Measurements from ENCODE around the gene C19orf81.

The C19orf81 gene

DNA sequence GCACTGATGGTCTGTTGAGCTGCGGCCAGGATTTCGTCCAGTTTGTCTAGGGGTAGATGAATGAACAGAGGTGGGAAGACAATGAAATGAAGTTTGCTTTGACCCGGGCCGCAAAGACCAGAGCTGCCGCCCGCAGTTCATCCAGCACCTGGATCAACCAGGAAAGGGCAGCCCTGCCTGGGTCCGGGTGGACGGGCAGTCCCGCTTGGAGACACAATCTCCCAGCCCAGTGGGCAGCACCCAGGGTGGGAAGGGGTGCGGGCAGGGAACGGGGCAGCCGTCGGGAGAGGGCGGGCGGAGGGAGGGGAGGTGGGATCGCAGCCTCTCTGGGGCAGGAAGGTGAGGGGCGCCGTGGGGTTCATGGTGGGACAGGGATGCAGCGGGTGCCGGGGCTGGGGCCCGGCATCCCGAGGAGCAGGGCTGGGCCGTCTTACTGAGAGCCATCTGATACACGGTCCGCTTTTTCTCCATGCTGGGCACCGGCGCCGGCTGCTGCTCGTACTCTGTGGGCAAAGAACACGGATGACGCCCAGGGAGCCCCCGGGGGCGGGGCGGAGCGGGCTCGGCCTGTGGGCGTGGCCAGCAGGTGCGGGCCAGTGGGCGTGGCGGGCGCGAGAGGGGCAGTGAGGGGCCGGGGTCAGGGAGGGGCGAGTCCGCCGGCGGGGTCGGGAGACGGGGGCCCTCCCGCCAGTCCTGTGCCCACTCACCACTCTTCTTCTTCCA is 37.2 kb downstream of the C19orf81 start:
- DNase-seq = no peak

DNA sequence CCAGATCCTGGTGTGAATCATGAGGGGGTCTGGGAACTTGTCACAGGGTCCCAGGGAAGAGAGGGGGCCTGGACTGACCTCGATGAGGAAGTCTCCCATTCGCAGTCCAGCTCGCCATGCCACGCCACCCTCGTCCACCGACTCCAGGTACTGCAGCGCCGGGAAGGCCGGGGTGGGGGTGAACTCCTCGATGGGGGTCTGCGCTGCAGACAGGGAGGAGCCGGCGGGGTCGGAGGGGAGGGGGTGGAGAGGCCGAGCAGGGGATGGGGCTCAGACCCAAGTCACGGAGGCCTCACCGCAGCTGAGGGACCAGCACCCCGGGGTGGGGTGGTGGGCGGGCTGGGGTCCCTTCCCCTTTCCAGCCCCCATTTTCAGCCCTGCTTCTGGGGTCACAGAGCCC is 39.5 kb downstream of the C19orf81 start:
- no peak for DNase-seq

DNA sequence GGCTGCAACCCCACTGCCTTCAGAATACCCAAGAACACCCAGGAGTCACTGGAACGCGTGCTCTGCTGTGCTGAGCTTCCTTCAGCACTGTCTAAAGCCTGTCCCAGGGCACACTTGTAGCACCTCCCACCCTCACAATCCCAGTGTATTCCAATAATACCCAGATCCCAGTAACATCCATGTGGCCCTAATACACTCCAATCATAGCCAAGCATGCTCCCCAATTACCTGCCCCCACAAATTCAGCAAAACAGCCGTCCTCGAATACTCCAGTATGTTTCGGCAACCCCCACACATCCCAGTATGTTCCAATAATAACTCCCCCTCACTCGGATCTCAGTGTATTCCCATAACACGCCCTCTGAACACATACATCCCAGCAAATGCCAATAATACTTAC is 41.2 kb downstream of the C19orf81 start:
- no peak for DNase-seq

DNA sequence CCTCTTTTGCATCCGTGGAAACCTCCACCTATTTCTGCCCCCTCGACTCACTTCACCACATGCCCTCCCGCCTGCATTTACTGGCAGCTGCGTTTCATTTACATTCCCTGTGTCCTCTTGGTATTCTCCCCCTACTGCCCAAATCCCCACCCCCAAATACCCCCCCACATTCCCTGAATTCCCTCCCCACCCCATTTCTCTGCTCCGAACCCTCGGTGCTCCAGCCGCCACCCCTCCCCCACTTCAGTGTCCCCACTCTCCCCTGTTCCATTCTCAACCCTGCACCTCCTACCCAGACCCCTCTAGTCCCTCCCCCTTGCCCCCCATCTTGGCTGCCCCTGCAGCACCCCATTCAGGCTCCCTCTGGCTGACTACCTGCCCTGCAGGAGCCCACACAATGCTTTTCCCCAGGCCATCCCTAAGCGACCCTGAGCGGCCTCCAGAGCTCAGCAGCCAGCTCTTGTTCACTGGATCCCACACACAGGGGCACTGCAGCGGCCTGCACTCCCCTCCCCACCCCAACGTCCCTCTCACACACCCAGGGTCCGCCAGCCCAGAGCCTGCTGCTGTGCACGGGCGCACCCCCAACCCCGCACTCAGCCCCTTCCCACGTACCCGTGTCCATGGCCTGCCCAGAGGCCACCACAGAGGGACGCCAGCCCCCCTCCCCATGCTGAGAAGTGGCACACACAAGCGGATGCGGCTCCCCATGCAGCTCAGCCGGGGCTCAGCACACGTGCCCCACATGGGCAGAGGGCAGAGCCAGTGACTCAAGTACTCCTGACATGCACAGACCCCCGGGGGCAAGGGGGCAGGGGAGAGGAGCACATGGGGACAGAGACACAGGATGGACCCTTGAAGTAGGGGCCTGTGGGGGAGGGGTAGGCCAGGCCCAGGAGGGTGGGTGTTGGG is 44.1 kb downstream of the C19orf81 start:
- DNase-seq = no peak

DNA sequence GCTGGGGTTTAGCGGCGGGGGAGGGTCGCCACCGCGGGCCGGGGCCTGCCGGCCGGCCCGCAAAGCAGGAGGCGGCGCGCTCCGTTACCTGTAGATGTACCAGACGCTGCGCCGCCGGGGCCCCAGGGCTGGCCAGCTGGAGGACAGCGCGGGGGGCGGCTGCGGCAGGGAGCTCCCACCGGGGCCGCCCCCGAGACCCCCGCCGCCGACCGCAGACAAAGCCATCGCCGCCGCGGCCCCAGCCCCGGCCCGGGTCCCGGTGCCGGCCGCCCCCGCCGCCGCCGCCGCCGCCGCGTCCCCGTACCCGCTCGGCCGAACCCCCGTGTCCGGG is 45.5 kb downstream of the C19orf81 start:
- DNase-seq = no peak

DNA sequence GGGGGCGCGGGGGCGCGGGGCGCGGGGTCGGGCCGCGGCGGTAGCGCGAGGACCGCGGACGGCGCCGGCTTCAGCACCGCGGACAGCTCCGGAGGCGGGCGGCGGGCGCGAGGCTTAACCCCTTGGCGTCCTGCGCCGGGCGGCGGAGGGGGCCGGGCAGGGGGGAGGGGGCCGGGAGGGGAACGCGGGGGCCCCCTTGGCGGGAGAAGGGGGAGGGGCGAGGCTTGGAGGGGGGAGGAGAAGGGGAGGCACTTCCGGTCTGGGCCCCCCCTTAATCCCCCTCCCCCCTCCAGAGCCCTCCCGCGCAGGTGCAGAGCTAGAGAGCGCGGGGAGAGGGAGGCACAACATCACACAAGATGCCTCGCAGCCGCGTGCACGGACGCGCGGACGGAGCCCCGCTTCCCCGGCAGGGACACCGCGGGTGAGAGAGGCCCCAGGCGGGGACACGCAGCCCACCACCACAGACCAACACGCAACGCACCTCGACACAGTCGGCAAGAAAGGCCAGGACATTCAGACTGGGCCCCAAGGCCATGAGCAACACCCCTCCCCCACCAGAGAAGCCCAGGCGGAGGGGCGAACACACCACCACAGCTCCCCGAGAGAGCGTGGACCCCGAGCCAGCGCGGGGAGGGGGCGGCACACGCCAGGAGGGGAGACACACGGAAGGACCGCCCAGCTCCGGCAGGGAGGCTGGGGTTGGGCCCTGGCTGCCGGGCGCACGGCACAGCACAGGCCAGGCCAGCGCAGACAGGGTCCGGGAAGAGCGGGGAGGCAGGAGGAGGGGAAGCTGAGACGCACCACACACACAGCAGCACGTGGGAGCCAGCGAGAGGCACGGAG is 46.2 kb downstream of the C19orf81 start:
- DNase-seq = no peak

DNA sequence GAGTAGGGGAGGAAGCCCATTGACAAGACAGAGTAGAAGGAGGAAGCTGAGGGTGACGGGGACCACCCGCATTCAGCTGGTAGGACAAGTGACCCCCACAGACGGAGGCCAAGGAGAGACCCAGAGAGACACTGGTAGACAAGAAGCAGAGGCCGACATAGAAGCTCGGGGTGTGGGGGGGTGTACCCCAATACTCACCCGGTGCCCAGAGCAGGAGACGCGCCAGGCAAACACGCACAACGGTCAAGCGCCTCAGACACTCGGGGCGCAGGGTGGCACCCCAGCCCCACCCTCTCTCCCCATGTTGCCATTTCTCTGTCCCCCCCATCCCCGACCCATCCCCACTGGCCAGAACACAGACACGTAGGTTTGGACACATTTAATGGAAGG is 46.8 kb downstream of the C19orf81 start:
- no peak for DNase-seq

DNA sequence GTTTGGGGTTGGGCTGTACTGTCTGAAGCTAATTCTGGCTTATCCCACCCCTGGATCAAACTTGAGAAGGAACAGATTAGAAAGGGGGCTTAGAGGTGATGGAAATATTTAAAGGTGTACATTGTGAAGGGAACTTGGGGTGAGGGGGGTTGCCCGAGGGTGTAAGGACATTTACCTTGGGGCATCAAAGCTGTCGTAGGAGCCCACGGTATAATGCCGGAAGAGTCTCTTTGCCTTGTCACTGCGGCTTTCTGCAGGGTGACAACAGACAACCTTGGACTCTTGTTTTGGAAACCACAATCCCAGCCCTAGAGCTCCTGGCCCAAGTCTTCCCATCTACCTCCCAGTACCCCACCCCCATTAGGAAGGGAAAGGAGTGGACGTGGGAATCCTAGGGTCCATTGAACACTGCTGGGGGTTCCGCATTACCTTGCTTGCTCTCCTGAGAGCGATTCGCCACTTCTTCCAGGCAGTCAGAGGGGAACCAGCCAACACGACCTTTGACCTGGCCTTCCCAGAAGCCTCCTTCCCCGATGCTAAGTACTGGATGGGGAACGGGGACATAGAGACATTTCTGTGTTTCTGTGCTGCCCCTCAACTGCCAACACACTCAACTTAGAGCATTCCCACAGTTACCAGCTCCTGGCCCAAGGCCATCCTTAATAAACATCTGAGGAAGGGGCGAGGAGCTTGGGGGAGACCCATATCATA is 48.3 kb downstream of the C19orf81 start:
- no peak for DNase-seq

DNA sequence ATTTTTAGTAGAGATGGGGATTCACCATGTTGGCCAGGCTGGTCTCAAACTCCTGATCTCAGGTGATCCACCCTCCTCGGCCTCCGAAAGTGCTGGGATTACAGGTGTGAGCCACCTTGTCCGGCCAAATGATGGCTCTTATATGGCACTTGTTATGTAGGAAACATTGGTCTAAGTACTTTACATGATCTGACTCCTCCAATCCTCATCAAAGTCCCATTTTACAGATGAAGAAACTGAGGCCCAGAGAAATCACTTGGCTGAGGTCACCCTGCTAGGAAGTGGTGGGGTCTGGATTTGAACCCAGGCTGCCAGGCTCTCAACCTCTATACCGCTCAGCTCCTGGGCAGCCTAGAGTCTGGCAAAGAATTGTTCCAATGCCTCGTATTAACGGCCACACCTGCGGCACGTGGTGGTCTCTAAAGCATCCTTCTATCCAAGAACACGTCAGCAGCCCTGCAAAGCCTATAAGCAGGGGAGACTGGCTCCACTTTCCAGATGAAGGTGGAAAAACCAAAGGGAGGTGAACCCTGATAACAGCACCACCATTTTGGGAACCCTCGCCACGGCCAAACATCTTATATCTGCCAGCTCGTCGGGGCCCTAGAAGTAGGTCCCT is 52.2 kb downstream of the C19orf81 start:
- no peak for DNase-seq

DNA sequence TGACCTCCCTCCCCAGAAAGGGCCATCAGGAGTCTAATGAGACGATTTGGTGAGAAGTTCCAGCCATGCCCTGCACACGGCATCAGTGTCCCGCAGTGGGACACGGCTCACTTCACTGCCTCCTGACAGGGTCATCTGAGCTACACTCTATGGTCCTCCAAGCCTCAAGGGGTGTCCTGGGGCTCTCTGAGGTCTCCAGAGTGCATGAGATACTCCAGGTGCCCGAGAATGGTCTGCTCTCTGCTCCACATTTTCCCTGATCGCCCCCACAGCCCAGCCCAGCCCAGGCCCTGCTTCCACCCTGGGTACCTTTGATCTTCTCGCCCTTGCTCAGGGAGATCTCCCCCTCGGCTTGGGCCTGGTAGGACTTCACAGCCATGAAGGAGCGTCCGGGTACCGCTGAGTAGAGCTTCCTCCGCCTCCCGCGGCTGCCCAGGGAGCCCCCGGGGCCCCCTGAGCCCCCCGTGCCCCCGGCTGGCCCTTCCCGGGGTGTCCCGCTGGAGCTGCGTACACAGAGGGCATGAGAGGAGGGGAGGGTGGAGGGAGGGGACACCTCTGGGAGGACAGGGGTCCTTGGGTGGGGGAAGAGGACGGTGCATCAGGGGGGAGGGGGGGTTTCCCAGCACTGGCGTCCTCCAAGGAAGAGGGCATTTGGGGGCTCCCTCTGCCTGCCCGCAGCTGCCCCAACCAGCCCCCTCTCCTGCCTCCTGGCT is 53.1 kb downstream of the C19orf81 start:
- DNase-seq = no peak

DNA sequence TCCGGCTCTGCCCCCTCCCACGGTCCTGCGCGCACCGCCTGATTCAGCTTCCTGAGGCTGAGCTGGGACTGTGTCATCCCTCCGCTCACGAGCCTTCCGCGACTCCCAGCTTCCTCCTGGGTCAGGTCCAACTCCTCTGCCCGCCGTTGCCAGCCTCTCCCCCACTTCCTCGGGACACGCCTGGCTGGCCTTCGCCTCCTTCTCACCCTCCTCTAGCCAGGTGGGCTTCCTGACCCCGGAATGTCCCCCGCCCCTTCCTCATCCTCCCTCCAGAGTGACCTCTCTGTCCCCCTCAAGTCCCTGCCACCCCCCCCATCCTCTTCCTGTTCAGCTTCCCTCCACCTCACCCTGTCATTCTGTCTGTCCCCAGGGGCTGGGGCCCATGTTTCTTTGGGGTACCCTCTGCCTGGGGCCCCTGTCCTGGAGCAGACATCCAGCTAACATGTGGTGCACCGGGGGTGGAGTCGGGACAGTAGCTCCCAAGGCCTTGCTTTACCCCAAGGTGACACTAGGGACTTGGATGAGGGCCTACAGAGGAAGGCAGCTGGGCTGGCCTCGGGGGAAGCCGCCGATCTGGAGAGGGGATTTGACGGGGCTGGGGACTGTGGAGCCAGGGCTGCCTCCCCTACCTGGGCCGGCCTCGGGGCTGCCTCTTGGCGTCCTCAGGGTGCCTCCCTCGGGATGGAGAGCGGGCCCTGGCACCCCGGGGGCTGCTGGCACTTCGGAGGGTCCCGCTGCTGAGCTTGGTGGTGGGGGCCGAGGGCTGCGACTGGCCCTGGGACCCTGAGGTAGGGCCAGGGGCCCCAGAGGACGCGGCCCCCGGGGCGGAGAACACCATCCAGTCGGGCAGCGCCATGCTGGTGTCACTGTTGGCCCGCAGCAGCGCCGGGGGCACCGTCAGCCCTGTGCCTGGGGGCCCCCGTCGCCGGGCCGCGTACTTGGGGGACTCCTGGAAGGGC is 53.9 kb downstream of the C19orf81 start:
- no peak for DNase-seq

DNA sequence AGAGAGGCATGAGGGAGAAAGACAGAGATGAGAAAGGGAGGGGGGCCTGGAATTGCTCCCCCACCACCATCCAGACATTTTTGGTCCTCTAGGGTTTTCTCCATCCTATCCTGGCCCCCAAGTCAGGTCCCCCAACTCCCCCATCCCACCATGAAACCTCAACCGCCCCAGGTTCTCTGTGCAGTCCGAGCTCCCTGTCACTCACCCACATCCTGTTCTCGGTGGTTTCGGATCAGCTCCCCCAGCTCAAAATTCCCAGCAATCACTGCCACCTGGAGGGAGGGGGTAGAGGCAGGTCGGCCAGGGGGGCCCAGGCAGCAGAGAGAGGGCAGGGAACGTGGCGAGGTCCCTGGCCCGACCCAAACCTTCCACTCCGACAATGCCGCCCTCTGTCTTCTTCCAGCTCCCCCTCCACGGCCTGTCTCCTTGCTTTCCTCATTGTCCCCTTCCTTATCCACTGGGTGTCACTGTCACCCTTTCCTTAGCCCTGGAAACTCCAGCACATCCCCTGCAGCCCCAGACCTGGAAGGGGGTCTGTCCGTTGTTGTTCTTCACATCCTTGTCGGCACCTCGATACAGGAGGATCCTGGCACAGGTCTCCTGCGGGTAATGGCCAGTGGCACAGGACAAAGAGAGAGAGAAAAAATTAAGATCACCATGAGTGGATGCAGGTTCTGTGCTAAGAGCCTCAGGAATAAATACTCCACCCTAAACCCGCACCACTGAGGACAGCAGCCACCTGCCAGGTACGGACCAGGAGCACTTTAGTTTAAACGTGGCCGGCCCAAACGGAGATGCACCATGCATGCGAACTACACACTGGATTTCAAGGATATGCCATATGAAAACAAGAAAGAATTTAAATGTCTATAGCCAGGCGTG is 54.9 kb downstream of the C19orf81 start:
- DNase-seq = no peak

DNA sequence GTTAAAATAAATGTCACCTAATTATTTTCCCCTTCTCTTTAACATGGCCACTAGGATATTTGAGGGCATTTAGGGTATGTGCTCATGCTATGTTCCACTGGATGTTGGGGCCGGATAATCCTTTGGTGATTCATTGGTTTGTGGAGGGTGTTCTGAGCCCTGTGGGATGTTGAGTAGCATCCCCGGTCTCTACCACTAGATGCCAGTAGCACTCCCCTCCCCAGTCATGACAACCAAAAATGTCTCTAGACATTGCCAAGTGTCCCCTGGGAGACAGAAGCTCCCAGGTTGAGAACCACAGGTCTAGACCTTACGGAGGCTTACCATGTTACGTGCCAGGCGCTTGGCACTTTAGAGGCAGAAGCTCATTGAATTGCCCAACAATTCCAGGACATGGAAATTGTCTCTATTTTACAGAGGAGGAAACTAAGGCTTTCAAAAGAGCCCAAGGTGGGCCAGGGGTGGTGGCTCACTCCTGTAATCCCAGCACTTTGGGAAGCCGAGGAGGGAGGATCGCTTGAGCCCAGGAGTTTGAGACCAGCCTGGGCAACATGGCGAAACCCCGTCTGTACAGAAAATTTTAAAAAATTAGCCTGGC is 56.3 kb downstream of the C19orf81 start:
- no peak for DNase-seq

DNA sequence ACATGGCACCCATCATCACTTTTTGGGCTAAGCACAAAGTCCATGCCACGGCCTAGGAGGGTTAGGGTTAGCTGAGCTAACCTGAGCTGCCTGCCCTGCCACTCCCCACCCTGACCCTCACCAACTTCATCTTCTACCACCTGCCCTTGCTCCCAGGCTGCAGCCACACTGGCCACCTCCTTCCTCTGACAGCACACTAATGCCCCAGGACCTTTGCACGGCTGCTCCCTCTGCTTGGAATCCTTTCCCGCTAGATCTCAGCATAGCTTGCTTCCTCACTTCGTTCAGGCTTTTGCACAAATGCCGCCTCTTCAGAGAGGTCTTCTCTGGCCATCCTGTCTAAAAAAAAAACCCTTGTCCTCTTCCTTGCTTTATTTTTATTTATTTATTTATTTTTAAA is 57.1 kb downstream of the C19orf81 start:
- no peak for DNase-seq

DNA sequence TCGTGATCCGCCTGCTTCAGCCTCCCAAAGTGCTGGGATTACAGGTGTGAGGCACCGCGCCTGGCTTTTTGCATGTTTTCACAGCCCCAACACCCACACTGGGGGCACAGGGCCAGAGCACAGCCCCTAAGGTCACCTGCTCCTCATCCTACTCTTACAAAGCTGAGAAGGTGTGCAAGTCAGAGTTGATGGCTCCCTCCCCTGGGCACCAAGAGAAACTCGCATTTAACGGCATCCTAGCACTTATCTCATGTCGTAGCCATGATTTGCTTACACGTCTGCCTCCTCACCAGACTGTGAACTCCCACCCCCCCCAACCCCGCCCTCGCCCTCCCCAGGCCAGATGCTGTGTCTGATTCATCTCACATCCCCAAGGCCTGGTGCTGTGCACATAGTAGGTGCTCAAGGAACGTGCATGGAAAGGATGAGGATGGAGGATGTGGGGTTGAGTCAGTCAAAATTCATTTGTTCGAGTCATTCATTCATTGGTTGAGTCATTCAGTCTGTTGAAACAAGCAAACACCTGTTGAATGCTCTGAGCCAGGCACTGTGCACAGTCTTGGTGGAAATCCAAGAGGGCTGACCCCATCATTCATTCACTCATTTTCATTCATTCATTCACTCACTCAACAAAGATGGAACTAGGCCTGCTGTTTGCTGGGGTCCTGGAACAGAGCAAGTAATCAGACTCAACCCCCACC is 59.1 kb downstream of the C19orf81 start:
- no peak for DNase-seq
